Activated CD4-positive, CD25-positive, alpha-beta regulatory T cell (primary cell): Measurements from ENCODE around the gene EFNB3.

Source experiments
- DNase-seq, 4 experiments: peaks; one replicate each; lab custom pipeline; 2025; lab: John Stamatoyannopoulos, UW

EFNB3 gene

DNA sequence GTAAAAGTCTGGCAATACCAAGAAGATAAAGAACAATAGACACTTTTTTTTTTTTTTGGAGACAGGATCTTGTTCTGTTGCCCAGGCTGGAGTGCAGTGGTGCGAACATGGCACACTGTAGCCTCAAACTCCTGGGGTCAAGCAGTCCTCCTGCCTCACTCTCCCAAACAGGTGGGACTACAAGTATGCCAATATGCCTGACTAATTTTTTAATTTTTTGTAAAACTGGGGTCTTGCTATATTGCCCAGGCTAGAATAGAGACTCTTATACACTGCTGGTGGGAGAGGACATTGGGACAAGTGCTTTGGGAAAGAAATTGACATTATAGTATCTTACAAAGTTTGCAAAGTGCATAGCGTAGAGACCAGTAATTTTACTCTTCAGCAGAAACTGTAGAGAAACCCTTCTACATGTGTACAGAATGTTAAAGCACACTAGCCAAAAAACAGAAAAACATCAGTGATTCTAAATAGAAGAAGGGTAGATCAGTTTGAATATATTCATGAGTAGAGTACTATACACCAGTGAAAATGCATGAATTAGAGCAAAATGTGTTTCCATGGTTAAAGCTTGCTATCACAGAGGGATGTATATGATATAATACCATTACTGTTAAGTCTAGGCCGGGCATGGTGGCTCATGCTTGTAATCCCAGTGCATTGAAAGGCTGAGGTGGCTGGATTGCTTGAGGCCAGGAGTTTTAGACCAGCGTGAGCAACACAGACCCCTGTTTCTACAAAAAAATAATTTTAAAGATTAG, 7.0 kb upstream of the EFNB3 start:
- DNase-seq, result no peak

- DNase-seq, result no peak
These were observed 4.5 kb upstream of the EFNB3 start for GRCh38 chr17:7700510-7700909.

DNA sequence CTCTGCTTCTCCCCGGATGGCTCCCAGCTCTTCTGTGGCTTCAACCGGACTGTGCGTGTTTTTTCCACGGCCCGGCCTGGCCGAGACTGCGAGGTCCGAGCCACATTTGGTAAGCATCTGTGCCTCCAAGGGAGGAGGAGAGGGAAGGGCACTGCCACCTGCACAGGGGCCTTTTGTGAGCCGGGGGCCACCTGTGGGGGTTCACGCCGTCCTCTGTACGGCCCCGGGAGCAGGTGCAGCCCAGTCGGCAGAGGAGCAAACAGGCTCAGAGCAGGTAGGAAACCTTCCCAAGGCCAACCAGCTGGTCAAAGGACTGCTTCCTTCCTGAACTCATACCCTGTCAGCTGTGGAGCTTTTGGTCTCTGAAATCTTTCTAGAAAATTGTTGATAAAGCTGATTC, 3.3 kb upstream of the EFNB3 start:
- no peak for DNase-seq

DNA sequence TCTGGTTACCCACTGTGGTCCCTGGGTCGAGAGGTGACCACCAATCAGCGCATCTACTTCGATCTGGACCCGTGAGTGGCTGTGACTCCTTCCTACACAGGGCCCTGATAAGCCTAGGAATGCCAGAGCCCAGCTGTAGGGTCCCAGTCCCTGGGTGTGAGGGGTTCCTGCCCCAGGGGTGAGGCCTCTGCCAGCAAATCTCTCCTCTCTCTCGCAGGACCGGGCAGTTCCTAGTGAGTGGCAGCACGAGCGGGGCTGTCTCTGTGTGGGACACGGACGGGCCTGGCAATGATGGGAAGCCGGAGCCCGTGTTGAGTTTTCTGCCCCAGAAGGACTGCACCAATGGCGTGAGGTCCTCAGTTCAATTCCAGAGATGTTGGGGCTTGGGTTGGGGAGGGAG, 2.2 kb upstream of the EFNB3 start:
- no peak for DNase-seq

DNA sequence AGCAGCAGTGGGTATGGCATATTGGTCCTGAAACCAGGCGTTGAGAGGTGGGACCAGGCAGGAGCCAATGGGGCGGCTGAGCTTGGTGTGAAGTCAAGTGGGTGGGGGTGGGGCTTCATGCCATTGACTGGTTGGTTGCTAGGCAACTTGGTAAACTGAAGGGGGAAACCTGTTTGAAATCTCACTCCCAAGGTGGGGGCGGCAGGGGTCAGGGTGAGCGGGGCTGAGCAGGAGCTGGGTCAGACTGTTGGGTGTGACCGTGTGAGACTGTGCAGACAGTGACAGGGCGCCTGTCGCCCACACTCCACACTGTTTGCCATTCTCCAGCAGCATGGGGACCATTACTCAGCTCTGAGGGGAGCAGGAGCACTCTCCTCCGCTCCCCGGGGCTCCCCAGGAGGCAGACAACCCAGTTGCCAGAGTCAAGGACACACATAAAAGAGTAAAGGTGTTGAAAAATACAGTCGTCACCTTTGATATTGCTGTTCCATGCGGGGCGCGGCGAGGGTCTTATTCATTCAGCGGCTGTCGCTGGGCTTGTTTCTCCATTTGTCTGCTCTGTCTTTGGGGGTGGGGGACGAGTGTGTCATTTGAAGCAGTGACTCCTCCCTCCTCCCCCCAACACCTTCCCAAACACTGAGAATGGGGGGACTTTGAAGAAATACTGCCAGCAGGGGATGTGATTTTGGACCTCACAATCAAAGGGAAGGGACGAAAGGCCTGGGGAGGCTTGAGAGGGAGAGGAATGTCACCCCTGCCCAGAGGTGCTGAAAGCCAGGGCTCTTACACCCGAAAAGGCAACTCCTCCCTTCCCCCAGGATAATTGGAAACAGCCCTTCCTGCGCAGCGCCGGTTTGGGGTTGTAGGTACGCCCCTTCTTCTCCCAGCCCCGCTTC, 1.2 kb upstream of the EFNB3 start:
- DNase-seq, result no peak

GRCh38 chr17:7705269-7706255, 560 bp downstream of the EFNB3 start:
- no peak for DNase-seq

DNA sequence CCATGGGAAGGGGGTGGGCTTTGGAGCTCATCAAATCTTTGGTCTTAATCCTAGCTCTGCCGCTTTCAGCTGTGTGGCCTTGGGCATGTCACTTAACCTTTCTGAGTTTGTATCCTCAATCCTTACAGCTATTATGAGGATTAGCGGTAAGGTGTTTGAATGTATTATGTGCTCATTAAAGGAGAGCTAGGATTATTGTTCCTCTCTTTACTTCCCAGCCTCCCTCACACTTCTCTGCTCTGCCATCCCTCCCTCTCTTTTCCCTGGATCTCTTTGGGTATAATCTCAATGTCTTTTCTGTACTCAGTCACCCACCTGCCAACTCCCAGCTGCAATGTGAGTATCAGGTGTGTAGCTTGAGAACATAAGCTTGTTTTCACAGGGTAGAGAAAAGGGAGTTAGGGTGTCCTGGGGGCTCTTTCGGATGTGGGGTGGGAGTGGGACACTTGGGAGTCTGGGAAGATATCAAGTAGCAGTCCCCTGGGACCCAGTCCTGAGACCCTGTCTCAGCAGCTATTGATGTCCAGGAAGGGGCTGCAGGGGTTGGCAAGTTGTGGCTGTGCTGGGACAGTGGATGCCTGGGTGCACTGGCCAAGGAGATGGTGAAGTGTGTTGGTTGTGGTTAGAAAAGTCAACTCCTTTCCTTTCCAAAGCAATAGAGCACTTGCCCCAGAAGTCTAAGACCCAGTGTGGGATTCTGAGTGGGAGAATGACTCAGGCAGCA, 1.8 kb downstream of the EFNB3 start:
- no peak for DNase-seq

DNA sequence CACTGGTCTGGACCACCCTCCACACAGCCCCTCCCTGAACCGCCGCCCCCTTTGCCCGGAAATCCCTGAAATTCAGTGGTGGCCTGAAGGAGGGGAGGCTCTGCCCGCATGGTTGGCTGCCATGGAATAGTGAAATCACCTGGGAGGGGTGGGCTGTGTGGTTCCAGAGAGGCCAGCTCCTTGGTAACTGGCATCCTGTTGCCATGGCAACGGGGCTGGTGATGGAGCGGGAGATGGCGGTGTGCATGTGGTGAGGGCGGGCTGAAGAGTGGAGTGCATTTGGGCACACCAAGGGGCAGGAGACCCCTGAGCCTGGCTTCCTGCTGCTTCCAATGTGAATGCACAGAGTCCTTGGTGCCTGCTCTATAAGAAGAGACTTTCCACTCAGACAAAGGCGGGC, 2.4 kb downstream of the EFNB3 start:
- DNase-seq, result no peak

- no peak for DNase-seq
These were observed 3.1 kb downstream of the EFNB3 start for GRCh38 chr17:7707858-7708750.

- no peak for DNase-seq
These were observed 4.0 kb downstream of the EFNB3 start for GRCh38 chr17:7709031-7709430.

GRCh38 chr17:7710301-7710700, 5.3 kb downstream of the EFNB3 start:
- no peak for DNase-seq

DNA sequence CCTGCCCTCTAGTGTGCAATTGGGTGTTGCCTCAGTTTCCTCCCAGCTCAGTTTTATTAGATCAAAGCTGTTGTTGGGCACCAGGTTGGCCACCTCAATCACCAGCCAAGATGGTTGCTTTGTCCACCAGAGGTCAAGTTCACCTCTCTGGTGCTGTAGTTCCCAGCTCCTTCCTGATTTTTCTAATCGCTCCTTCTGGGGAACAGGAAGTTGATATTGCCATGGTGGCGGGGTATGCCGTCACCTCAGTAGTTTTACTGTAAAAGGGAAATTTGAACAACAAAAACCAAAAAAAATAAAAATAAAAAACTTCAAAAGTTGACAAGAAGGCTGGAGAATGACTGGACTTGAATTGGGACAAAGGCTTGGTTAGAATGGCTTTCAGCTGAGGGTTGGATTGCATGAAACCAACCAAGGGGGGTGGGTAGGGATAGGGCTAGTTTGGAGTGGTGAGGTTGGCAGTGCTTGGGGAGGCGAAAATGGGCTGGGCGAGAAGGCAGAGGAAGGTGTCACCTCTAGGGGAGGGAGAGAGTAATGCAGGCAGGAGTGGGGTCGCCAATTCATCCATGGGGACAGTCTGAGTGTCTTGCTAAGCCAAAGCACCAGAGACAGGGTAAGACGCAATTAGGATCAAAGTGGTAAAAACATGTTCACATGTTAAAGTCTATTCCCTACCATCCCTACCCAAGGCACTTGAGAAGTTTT, 6.2 kb downstream of the EFNB3 start:
- DNase-seq, result no peak

- DNase-seq, result no peak
These were observed 7.2 kb downstream of the EFNB3 start for GRCh38 chr17:7712111-7712771.

- no peak for DNase-seq
These were observed 8.8 kb downstream of the EFNB3 start for GRCh38 chr17:7713782-7714181.

GRCh38 chr17:7714721-7715594, 10.0 kb downstream of the EFNB3 start:
- no peak for DNase-seq

GRCh38 chr17:7715936-7716886, 11.2 kb downstream of the EFNB3 start:
- DNase-seq, result no peak
